H9 (cell line): ENCODE measurements around the gene GGT7. TPM values are rescaled to one million over a fixed set of nuclear protein-coding genes. Genes with fewer than 3 reads are reported as not detected.

Experiments
- DNase-seq: peaks from one replicate; pipeline ENCODE4 v3.0.0-alpha.2; 2017
- H2AFZ ChIP-seq: one replicate; pipeline ENCODE4 v1.6.1; 2013; ENCODE audit warnings: mild to moderate bottlenecking, low read length, control low read depth, moderate library complexity
- H2AK5ac ChIP-seq: 2 replicates; pipeline ENCODE4 v1.6.1; 2013; ENCODE audit warnings: low read length, control low read depth, mixed read lengths; ENCODE audit not compliant: insufficient read length
- H2BK120ac ChIP-seq: one replicate; pipeline ENCODE4 v1.6.1; 2013; ENCODE audit warnings: low read depth, mild to moderate bottlenecking, low read length, control low read depth, inconsistent platforms; ENCODE audit not compliant: poor library complexity, severe bottlenecking
- H2BK12ac ChIP-seq: 2 replicates; pipeline ENCODE4 v1.6.1; 2013; ENCODE audit warnings: low read length, control low read depth, mixed read lengths, low read depth; ENCODE audit not compliant: insufficient read length
- H2BK15ac ChIP-seq: 2 replicates; pipeline ENCODE4 v1.6.1; 2013; ENCODE audit warnings: low read depth, low read length, control low read depth
- H2BK20ac ChIP-seq: one replicate; pipeline ENCODE4 v1.6.1; 2013; ENCODE audit warnings: low read depth, mild to moderate bottlenecking, low read length, control low read depth, inconsistent platforms; ENCODE audit not compliant: poor library complexity, severe bottlenecking
- H2BK5ac ChIP-seq: 2 replicates; pipeline ENCODE4 v1.6.1; 2013; ENCODE audit warnings: low read length, control low read depth, mixed read lengths; ENCODE audit not compliant: insufficient read length
- H3K14ac ChIP-seq: 2 replicates; pipeline ENCODE4 v1.6.1; 2013; ENCODE audit warnings: low read length, control low read depth; ENCODE audit not compliant: insufficient read depth
- H3K18ac ChIP-seq: 2 replicates; pipeline ENCODE4 v1.6.1; 2013; ENCODE audit warnings: low read depth, mild to moderate bottlenecking, mixed read lengths, low read length, control low read depth; ENCODE audit not compliant: insufficient read length
- H3K23ac ChIP-seq: 2 replicates; pipeline ENCODE4 v1.6.1; 2013; ENCODE audit warnings: low read length, control low read depth, mixed read lengths, low read depth; ENCODE audit not compliant: insufficient read length
- H3K23me2 ChIP-seq: 2 replicates; pipeline ENCODE4 v1.6.1; 2013; ENCODE audit warnings: low read depth, mild to moderate bottlenecking, mixed read lengths, low read length, control low read depth; ENCODE audit not compliant: insufficient read length, poor library complexity, severe bottlenecking
- H3K27ac ChIP-seq: 2 replicates; pipeline ENCODE4 v1.5.1; 2013; ENCODE audit warnings: low read length, control low read depth, mixed read lengths, low read depth; ENCODE audit not compliant: insufficient read length
- H3K27me3 ChIP-seq: 2 replicates; pipeline ENCODE4 v1.6.1; 2013; ENCODE audit warnings: low read length, control low read depth, inconsistent platforms; ENCODE audit not compliant: insufficient read depth
- H3K4ac ChIP-seq: 2 replicates; pipeline ENCODE4 v1.6.1; 2013; ENCODE audit warnings: low read depth, mild to moderate bottlenecking, control low read depth, inconsistent platforms, low read length, moderate library complexity
- H3K4me1 ChIP-seq: 2 replicates; pipeline ENCODE4 v1.6.1; 2013; ENCODE audit warnings: low read length, control low read depth, inconsistent platforms; ENCODE audit not compliant: insufficient read depth
- H3K4me2 ChIP-seq: 2 replicates; pipeline ENCODE4 v1.6.1; 2013; ENCODE audit warnings: low read length, control low read depth, mixed read lengths; ENCODE audit not compliant: insufficient read length, insufficient read depth
- H3K56ac ChIP-seq: 2 replicates; pipeline ENCODE4 v1.6.1; 2013; ENCODE audit warnings: low read depth, mild to moderate bottlenecking, mixed read lengths, low read length, control low read depth; ENCODE audit not compliant: insufficient read length
- H3K79me1 ChIP-seq: 2 replicates; pipeline ENCODE4 v1.6.1; 2013; ENCODE audit warnings: low read depth, mild to moderate bottlenecking, moderate library complexity, low read length, control low read depth, inconsistent platforms; ENCODE audit not compliant: insufficient read depth, poor library complexity, severe bottlenecking
- H3K79me2 ChIP-seq: 2 replicates; pipeline ENCODE4 v1.6.1; 2013; ENCODE audit warnings: low read length, control low read depth, inconsistent platforms; ENCODE audit not compliant: insufficient read depth
- H3K9ac ChIP-seq: 2 replicates; pipeline ENCODE4 v1.6.1; 2013; ENCODE audit warnings: low read length, control low read depth, mixed read lengths; ENCODE audit not compliant: insufficient read length; ENCODE audit errors: extremely low read depth
- H3K9me3 ChIP-seq: one replicate; pipeline ENCODE4 v1.6.1; 2013; ENCODE audit warnings: low read depth, low read length, inconsistent platforms; ENCODE audit not compliant: control insufficient read depth
- H3T11ph ChIP-seq: one replicate; pipeline ENCODE4 v1.6.1; 2013; ENCODE audit warnings: mild to moderate bottlenecking, low read length, control low read depth, inconsistent platforms
- H4K20me1 ChIP-seq: one replicate; pipeline ENCODE4 v1.6.1; 2013; ENCODE audit not compliant: control insufficient read depth, insufficient read length, insufficient read depth
- H4K5ac ChIP-seq: 2 replicates; pipeline ENCODE4 v1.6.1; 2013; ENCODE audit warnings: low read depth, mild to moderate bottlenecking, mixed read lengths, low read length, control low read depth; ENCODE audit not compliant: insufficient read length
- H4K8ac ChIP-seq: replicated peaks from 2 replicates; pipeline ENCODE4 v1.6.1; 2013; ENCODE audit warnings: low read length, control low read depth, mixed read lengths, low read depth; ENCODE audit not compliant: insufficient read length
- H4K91ac ChIP-seq: 2 replicates; pipeline ENCODE4 v1.6.1; 2013; ENCODE audit warnings: low read depth, mild to moderate bottlenecking, moderate library complexity, mixed read lengths, low read length, control low read depth; ENCODE audit not compliant: insufficient read length
- H3K27ac Mint-ChIP-seq, 3 experiments: 2 replicates in 2 of 3; 3 replicates in 1 of 3; pipeline ENCODE4 v1.8.0; 2020 to 2021; ENCODE audit warnings: mixed read lengths in 3 of 3, mild to moderate bottlenecking in 1 of 3, moderate library complexity in 1 of 3
- H3K27me3 Mint-ChIP-seq: 2 replicates; pipeline ENCODE4 v1.8.0; 2021; ENCODE audit warnings: low read depth, mild to moderate bottlenecking, moderate library complexity, mixed read lengths
- H3K36me3 Mint-ChIP-seq, 3 experiments: 2 replicates in 2 of 3; 3 replicates in 1 of 3; pipeline ENCODE4 v1.8.0; 2020 to 2021; ENCODE audit warnings: low read depth in 3 of 3, mixed read lengths in 3 of 3; ENCODE audit not compliant: insufficient read depth in 1 of 3
- H3K4me1 Mint-ChIP-seq, 2 experiments: 2 replicates each; pipeline ENCODE4 v1.8.0; 2020; ENCODE audit warnings: mixed read lengths in 2 of 2
- H3K4me3 Mint-ChIP-seq, 2 experiments: 2 replicates in 1 of 2; 3 replicates in 1 of 2; pipeline ENCODE4 v1.8.0; 2020 to 2021; ENCODE audit warnings: mild to moderate bottlenecking in 2 of 2, mixed read lengths in 2 of 2, moderate library complexity in 1 of 2
- H3K9me3 Mint-ChIP-seq, 2 experiments: 2 replicates in 1 of 2; 3 replicates in 1 of 2; pipeline ENCODE4 v1.8.0; 2020; ENCODE audit warnings: mild to moderate bottlenecking in 2 of 2, mixed read lengths in 2 of 2, moderate library complexity in 1 of 2
- CTCF ChIP-seq: fragments of 200-600 bp; sonication (generic); conservative IDR thresholded peaks from 3 replicates; pipeline ENCODE4 v1.8.0; 2021; ENCODE audit warnings: antibody characterized with exemption, mild to moderate bottlenecking
- WGBS: extraction: QIAGEN DNeasy Blood & Tissue Kit; methylation state at CpG from one replicate; pipeline ENCODE4 v1.1.7; 2013; ENCODE audit warnings: missing lambda C conversion rate, low lambda C conversion rate, mixed read lengths; ENCODE audit not compliant: insufficient read length; ENCODE audit errors: extremely low coverage; 5-methylcytosine and 5-hydroxymethylcytosine counted together
- total RNA-seq: library from RNA; stranded (reverse); gene quantifications from 2 replicates; pipeline ENCODE4 v1.2.1, GENCODE V29; 2021

The GGT7 gene
- total RNA-seq, 1 experiment from 2014 or later, result 38.6 TPM

- Histone ChIP-seq H3K23ac (no peak overlapping the region), H2BK20ac (no peak overlapping the region), H3K56ac (no peak overlapping the region), H2BK12ac (no peak overlapping the region), H4K8ac (no peak overlapping the region), H3K4me1 (no peaks in the 10 kb centered on the region), H2AFZ (no peak overlapping the region), H3K4ac (no peak overlapping the region), H2BK15ac (no peak overlapping the region), H3K23me2 (no peaks in the 10 kb centered on the region), H3K27me3 (no peaks in the 10 kb centered on the region), H2BK120ac (no peak overlapping the region), H3K9ac (no peak overlapping the region), H3T11ph (no peak overlapping the region), H4K91ac (no peak overlapping the region), H3K27ac (no peak overlapping the region), H3K14ac (no peak overlapping the region), H3K18ac (no peak overlapping the region), H2AK5ac (no peak overlapping the region), H4K5ac (no peak overlapping the region), H3K79me2 (no peaks in the 10 kb centered on the region; the same call in 1 of the 2 replicates), H3K4me2 (no peak overlapping the region), H3K9me3 (no peaks in the 10 kb centered on the region), H4K20me1 (no peaks in the 10 kb centered on the region), H3K79me1 (no peaks in the 10 kb centered on the region), H2BK5ac (no peak overlapping the region)
- Mint-ChIP-seq H3K36me3 (peaks cover 0 to 4% (median 0%) of the 10 kb centered on the region in 3 experiments; a peak in 3 of 7 replicates), H3K4me3 (no peak overlapping the region), H3K27me3 (no peaks in the 10 kb centered on the region), H3K4me1 (peaks cover 7% of the 10 kb centered on the region in 2 experiments), H3K27ac (peak overlapping the region in 2 of 3 experiments; percentile 31 to 87; a peak in 2 of 7 replicates), H3K9me3 (peaks cover 0 to 3% of the 10 kb centered on the region in 2 experiments; a peak in 1 of 5 replicates)
- no peak for TF ChIP-seq CTCF
- DNase-seq, result no peak
- WGBS, result no CpG with 5 or more reads among the region's 3 CpGs
Measured at GRCh38 chr20:34798328-34798727, 74.3 kb downstream of the GGT7 start.
